HG03469 (cell line): ENCODE data around the gene C19orf18.
"Not testable (repeated sequence)": the region's sequence is repeated elsewhere in the genome, so short reads cannot be mapped to it uniquely, and the experiment has no call there.

Experiments used
- ATAC-seq: cut with Tn5 transposase; IDR thresholded peaks from one replicate; pipeline ENCODE4 v1.9.1; 2021; ENCODE audit warnings: mild to moderate bottlenecking, moderate library complexity, moderate number of reproducible peaks; ENCODE audit not compliant: unreplicated experiment

Gene C19orf18

DNA sequence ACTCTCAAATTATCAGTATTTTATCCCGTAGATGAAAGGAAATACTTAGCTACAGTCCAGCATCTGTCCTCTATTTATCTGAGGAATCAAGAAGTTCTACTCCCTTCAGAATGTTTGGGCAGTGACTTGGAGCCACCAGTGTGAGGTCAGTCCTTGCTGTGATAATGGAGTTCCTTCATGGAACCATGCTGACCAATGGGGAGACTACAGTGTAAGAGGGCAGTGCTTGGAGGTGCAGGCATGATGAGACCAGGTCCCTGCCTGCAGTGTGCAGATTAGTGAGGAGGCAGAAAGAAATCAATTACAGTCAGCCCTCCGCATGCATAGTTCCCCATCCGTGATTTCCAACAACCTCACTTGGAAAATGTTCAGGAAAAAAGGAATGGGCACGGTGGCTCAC is at the start of gene C19orf18:
C19orf18 (minus strand) TSS at position 101 of the 400 bp plus-strand sequence. CDS start 102 bp downstream, outside the sequence.
- ATAC-seq: no peak

DNA sequence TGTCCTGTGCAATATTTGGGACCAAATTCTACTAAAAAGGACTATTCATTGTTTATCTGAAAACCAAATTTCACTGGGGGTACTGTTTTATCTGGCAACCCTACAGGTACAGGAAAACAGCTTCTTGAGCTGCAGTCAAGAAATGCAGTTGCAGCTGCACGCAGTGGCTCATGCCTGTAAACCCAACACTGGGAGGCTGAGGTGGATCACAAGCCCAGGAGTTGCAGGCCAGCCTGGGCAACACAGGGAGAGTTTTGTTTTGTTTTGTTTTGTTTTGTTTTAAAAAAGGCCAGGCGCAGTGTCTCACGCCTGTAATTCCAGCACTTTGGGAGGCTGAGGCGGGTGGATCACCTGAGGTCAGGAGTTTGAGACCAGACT is 47.9 kb upstream of the C19orf18 start:
- ATAC-seq: no peak

DNA sequence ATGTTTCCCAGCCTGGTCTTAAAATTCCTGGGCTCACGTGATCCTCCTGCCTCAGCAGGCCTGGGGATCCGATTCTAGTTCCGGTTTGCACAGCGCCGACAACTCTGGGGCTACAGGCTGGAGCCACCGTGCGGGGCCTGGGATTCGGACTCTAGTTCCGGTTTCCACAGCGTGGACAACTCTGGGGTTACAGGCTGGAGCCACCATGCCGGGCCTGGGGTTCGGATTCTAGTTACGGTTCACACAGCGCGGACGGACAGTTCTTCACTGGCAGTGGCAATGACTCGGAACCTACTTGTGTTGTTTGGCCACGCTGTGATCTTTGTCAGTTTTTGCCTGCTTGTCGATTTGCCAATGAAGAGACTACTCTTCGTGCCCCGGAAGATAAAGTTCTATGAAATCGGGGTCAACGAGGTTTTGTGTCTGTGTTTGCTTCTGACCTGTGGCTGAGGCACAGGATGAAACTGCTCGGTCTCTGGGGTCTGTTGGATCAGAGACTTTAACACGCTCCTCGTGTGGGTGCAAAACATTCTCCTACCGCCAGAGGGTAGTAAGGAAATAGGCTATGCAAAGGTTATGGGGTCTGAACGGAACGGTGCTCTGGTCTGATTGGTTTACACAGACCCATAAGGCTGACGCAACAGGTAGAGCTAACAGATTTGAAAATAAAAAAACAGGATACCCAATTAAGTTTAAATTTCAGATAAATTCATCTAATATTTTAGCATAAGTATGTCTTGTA is 47.4 kb upstream of the C19orf18 start:
- ATAC-seq: no peak

DNA sequence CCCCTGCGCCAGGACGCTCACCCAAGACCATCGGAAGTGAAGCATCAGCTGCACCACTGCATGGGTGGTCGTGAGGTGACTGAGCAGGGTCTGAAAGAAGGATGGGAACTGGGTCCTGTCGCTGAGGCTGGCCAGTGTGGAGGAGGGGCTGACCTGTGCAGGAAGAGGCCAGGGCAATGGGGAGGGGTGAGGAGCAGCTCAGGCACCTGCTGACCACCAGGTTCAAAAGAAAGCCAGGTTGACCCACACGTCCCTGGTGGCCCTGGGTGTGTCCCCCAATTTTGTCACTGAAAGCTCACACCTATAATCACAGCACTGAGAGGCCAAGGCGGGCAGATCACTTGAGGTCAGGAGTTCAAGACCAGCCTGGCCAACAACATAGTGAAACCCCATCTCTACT is 45.8 kb upstream of the C19orf18 start:
- no peak for ATAC-seq

DNA sequence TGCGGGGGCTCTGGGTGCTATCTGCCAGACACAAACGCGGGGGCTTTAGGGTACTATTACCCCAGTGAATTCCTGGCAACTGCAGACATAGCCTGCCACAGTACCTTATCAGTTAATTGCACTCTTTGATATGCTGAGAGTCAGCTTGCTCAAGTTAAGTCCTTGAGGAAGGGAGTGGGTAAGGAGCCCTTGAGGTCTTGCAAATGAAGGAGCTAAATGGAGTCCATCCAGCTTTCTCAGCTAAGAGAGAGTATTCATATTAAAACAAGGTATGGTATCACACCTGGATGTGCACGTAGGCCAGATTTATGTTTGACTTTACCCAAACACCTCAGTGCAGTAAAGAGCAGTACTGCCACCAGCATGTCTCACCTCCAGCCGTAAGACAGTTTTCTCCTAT is 39.8 kb upstream of the C19orf18 start:
- no peak for ATAC-seq

DNA sequence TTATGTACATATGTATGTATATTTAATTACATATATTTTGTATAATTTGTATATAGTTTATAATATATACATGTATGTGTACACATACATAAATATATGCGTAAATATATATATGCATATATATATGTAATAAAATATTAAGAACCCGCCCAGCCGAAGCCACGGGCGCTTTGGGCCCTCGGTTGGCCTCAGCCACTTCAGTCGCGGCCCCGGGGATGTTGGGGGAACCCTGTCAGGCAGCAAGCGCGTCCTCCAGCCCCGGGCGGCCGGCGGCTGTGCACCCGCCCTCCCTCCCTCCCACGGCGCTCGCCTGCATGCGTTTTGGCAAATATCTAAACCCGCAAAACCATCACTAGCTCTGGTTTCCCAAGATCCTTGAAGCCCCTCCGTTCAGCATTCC is 36.2 kb upstream of the C19orf18 start:
- no peak for ATAC-seq

DNA sequence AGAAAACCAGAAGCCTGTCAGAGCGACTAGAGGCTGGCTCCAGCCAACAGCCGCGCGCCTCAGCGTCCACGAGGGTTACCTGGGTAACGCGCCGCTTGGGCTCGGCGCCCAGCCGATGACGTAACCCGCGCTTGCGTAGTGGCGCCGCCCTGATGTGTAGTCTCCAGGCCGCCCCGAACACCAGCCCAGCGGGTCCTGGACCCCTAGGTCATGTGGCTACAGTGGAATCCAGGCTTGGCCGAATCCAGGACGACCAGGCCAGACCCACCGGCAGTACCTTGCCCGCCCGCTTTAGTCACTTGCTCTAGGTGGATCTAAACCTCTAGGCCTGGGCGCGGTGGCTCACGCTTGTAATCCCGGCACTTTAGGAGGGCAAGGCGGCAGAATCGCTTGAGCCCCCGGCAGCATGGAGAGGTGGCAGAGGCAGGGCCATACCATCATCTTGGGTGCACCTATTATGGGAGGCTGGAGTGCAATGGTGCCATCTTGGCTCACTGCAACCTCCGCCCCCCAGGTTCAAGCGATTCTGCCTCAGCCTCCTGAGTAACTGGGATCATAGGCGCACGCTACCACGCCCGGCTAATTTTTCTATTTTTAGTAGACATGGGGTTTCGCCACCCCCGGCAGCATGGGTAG is 35.5 kb upstream of the C19orf18 start:
- no peak for ATAC-seq

DNA sequence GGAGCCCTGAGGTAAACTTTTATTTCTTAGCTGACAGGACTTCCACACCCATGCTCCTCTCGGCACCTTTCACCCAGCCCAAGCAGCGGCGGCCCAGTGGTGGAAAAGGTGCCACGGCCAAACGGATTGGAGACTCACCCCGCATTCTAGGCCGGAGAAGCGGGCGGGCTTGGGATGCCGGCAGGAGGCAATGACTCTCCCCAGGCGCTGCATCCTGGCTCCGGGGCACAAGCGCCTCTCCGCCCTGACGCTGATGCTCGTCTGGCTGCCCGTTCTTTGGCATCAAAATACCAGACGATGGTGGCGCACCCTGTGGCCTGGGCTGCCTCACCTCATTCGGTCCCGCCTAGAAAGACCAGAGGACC is 34.9 kb upstream of the C19orf18 start:
- no peak for ATAC-seq

DNA sequence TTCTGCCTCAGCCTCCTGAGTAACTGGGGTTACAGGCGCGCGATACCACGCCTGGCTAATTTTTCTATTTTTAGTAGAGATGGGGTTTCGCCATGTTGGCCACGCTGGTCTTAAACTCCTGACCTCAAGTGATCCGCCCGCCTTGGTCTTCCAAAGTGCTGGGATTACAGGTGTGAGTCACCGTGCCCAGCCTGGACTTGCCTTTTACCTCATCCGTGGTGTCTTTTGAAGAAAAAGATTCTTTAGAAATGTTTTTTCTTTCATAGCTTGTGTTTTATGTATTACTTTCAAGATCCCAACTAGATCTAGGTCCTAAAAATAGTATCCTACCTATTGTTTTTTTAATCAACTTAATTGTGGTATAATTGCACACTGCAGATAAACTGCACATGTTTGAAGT is 34.5 kb upstream of the C19orf18 start:
- not testable (repeated sequence) for ATAC-seq

DNA sequence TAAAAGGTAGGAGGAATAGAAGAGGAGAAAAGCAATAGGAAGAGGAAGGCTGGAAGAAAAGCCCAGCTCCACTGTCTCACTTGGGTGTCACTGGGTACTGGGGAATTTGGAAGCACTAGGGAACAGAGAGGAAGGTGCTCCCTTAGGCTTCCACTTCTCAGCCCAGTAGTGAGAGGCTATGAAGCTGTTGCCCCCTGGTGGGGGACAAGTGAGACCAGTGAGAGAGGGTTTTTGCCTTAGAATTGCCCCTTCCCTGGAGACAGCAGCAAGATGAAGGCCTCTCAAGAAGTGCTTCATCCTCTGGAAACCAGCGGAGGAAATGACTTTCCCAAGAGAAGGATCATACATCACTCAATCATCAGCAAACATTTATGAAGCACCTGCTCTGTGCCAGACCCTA is 33.0 kb upstream of the C19orf18 start:
- ATAC-seq: no peak

DNA sequence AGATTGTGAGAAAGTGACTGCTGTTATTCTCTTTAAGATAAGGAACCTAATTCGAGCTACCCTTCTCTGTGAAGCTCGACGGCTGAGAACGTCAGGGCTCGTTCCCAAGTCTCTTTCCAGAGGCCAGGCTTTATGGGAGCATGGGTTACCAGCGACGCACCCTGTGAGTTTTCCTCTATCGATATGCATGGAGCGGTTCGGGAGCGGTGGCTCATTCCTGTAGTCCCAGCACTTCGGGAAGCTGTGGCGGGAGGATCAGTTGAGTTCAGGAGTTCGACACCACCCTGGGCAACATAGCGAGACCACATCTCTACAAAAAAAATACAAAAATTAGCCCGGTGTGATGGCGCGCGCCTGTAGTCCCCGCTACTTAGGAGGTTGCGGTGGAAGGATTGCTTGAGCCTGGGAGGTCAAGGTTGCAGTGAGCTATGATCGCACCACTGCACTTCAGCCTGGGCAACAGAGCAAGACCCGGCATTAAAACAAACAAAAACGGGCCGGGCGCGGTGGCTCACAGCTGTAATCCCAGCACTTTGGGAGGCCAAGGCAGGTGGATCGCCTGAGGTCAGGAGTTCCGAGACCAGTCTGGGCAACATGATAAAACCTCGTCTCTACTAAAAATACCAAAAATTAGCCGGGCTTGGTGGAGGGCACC is 29.0 kb upstream of the C19orf18 start:
- no peak for ATAC-seq

DNA sequence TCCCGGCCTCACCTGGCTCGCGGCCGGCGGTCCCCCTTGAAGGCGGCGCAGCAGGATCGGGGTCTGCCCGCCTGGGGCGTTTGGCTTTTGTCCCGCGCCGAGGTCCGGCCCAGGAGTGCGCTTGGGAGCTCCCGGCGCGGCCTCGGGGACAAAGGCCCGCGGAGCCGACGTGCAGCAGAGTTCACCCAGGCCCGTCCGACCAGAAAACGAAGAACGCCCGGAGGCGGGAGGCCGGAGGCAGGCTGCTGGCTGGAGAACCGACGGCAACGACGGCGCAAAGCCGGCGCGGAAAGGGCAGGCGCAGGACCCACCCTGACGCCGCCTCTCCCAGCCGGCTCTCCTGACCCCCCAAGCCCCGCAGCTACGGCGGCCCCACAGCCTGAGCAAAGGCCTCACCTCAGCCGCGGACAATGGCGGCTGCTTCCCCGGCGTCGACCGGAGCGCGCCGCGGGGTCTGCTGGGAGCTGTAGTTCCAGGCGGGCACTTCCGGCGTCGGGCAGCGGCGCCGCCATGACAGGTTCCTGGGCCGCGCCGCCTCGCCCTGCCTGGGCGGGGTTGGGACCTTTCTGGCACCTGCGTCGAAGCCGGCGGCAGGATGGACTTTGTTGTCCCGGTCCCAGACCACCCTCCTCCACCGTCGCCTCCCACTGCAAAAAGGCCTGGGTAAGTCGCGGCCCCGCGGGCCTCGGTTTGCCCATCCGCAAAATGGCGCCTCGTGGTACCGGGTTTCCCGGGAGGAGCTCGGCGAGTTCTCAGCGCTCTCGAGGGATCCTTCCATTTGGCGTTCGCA is 28.2 kb upstream of the C19orf18 start, which contains the start of gene ZNF606:
ZNF606 (minus strand) TSS at position 437 of the 790 bp plus-strand sequence. CDS start 1,501 bp downstream, outside the sequence.
- peak; percentile 87 for ATAC-seq

DNA sequence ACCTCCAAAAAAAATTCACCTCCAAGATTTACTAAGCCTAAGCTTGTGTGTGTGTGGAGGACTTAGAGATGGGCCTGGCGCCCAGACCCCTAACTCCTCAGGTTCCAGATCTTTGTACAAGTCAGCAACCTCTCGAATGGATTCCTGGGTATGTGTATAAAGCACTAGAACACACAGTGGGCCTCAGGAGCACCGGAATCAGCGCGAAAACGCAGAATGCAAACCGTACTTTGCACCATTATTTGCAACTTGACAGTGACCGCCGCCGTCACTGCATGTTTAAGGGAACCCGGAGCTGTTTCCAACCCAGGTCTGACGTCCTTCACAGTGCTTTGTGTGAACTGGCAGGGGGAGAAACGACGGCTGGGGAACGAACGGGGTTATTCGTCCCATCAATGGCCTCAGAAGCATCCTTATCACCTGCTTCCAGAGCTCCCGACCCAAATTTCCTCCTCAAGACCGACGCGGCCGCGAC is 27.6 kb upstream of the C19orf18 start:
- ATAC-seq: no peak

DNA sequence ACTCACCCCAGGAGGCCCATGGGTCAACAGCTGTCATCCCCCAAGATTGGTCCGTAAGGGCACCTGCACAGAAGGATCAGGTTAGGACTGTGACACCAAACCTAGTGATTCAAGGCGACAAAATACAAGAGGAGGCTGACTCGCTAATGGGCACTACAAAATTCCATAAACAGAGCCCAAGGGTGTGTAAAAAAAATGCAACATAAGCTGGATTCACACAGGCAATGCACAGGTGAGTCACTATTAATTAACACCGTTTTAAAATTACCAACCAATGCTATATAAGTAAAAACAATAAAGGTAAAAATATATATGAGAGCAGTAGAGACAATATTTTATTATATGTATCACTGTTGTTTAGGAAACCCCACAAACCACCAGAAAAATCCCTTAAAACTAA is 26.3 kb upstream of the C19orf18 start:
- ATAC-seq: no peak

DNA sequence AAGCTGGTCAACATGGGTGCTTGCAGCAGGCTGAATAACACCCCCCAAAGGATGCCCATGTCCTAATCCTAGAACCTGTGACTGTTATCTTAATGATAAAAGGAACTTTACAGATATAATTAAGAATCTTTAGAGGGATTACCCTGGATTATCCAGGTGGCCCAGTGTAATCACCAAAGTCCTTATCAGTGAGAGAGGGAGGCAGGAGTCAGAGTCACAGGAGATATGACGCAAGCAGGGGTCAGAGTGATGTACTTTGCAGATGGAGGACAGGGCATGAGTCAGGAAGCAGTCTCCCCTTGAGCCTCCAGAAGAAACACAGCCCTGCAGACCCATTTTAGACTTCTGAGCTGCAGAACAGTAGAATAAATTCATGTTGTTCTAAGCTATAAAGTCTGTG is 18.5 kb upstream of the C19orf18 start:
- ATAC-seq: no peak

DNA sequence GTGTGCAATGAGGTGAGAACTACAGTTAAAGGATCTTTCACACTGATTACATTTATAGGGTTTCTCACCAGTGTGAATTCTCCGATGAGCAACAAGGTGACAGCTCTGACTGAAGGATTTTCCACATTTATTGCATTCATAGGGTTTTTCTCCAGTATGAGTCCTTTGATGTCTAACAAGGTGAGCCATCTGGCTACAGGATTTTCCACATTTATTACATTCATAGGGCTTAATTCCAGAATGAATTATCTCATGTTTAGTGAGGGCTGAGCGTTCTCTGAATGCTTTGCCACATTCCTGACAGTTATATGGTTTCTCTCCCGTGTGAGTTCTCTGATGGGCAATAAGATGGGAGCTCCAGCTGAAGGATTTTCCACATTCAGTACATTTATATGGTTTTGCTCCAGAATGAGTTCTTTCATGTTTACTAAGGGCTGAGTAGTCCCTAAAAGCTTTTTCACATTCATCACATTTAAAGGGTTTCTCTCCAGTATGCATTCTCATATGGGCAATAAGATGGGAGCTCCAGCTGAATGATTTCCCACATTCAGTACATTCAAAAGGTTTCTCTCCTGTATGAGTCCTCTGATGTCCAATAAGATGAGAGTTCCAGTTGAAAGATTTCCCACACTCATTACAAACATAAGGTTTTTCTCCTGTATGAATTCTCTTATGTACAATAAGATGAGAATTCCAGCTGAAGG is 4.4 kb upstream of the C19orf18 start:
- no peak for ATAC-seq

DNA sequence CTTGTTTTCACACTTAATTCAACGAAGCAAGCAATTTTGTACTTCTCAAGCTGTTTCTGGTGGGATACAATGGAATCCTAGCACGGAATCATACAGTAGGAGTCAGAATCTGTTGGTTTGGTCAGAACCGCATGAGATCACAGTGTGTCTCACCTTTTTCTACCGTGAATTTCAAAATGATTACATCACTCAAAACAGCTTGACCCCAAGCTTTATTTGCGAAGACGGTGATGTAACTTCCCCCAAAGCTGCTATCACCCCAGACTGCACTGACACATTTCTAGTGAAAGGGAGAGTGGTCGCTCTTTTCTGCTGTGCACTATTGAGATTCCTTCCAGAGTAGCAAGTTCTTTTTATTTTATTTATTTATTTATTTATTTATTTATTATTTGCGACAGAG is 9.6 kb downstream of the C19orf18 start:
- no peak for ATAC-seq

DNA sequence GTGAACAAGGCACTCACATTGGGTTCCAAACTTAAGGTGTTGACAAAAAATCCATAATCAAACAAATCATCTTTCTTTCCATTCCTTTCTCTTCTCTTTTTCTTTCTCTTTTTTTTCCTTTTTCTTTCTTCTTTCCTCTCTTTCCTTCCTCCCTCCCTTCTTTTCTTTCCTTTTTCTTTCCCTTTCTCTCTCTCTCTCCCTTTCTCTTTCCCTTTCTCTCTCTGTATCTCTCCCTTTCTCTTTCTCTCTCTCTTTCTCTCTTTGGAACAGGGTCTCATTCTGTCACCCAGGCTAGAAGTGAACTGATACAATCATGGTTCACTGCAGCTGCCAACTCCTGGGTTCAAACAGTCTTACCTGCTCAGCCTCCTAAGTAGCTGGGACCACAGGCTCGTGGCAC is 12.5 kb downstream of the C19orf18 start:
- ATAC-seq: no peak

DNA sequence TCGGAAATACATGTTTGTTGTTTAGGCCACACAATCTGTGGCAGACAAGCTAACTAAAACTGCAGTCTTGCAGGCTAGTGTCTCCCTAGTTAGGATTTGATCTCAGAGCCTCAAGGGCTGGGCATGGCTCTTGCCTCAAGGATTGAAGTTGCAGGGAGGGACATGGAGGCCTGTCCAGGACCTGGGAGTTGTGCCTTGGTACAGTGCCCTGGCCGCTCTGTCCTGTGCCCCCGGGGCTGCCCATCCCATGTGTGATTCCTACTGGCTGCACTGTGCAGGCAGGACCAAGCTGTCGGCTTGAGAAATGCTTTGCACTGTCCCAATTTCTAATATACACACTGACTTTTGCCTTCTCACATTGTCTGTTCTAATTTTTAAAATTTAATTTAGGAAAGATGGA is 19.3 kb downstream of the C19orf18 start:
- ATAC-seq: no peak

DNA sequence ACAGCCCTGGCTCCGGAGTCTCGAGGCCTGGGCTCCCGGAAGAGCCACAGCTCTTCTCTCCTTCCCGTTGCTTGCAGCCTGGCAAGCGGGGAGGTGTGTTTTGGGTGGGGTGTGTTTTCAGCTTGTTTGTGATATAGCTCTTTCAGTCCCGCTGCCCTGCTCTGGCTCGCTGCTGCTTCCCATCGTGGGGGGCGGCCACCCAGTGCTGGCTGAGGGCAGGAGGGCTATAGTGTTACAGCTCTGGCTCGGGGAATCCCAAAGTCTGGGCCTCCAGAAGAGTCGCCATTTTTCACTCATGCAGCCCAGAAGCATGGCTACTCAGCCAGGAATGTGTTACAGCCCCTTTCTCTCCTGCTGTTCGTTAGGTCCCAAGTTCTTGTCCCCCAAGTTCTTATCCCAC is 24.6 kb downstream of the C19orf18 start:
- no peak for ATAC-seq

DNA sequence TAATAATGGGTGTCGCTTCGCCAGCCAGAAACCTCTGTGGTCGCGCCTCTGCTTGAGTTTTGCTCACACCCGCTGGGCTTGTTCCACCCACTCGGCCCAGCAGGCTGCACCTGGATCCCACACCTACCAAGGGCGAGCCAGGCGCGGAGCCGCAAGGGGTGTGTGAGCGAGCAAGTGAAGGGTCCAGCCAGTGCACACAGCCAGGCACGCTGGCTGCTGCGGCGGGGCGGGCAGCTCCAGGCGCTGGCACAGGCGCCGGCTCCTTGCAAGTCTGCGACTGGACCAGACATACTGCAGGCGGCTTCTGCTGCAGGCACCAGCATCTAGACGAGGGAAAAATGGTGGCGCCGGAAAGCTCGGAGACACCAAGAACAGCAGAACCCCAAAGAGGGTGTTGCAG is 25.0 kb downstream of the C19orf18 start:
- ATAC-seq: no peak
